OCI-LY7 (cell line): ENCODE data around the gene LMTK3. TPM values are rescaled to one million over a fixed set of nuclear protein-coding genes. Genes with fewer than 3 reads are reported as not detected.

Source experiments
- BruUV-seq: library from RNA; stranded (reverse); fragments of 400-500 nt; replicated peaks from 2 replicates; lab custom pipeline; 2021; lab: Mats Ljungman, UMichigan
- CTCF ChIA-PET: fragments of 300-600 bp; sonication (Branson Sonifier 250); formaldehyde crosslinking; loops from one replicate; lab custom pipeline; 2022; ENCODE audit warnings: antibody characterized with exemption; ENCODE audit not compliant: unreplicated experiment; lab: Charles Lee
- POLR2A ChIA-PET: fragments of 300-600 bp; sonication (Branson Sonifier 250); formaldehyde crosslinking; loops from one replicate; lab custom pipeline; 2022; ENCODE audit warnings: antibody characterized with exemption; lab: Charles Lee
- DNase-seq: peaks from one replicate; pipeline ENCODE4 v3.0.0-alpha.2; 2015; ENCODE audit warnings: low spot score
- H2AFZ ChIP-seq: fragments of 200-600 bp; sonication (generic), shearing (Covaris generic); 2 replicates; pipeline ENCODE4 v1.6.1; 2014; ENCODE audit warnings: mild to moderate bottlenecking, antibody characterized with exemption, low read length, moderate library complexity
- H3K27ac ChIP-seq: fragments of 200-600 bp; sonication (generic); 2 replicates; pipeline ENCODE4 v1.5.1; 2014; ENCODE audit warnings: mixed run types, low read depth, mild to moderate bottlenecking, moderate library complexity, low read length, inconsistent platforms; ENCODE audit not compliant: poor library complexity, severe bottlenecking
- H3K36me3 ChIP-seq: fragments of 200-600 bp; sonication (generic); 2 replicates; pipeline ENCODE4 v1.6.1; 2014; ENCODE audit warnings: mild to moderate bottlenecking, antibody characterized with exemption, low read length, moderate library complexity, mixed read lengths; ENCODE audit not compliant: insufficient read depth
- H3K4me1 ChIP-seq: fragments of 200-600 bp; sonication (generic); 2 replicates; pipeline ENCODE4 v1.5.1; 2014; ENCODE audit warnings: mild to moderate bottlenecking, low read length; ENCODE audit not compliant: insufficient read depth, poor library complexity, severe bottlenecking
- H3K4me2 ChIP-seq: fragments of 200-600 bp; sonication (generic); 2 replicates; pipeline ENCODE4 v1.6.1; 2014; ENCODE audit warnings: mild to moderate bottlenecking, low read length
- H3K4me3 ChIP-seq: fragments of 200-600 bp; sonication (generic); 2 replicates; pipeline ENCODE4 v1.5.1; 2014; ENCODE audit warnings: mild to moderate bottlenecking, low read depth, low read length; ENCODE audit not compliant: poor library complexity, severe bottlenecking
- H3K79me2 ChIP-seq: fragments of 200-600 bp; sonication (generic); 2 replicates; pipeline ENCODE4 v1.6.1; 2016; ENCODE audit warnings: low read depth, mild to moderate bottlenecking, low read length, moderate library complexity, mixed read lengths; ENCODE audit not compliant: insufficient read depth
- H3K9me2 ChIP-seq: fragments of 200-600 bp; sonication (generic); 2 replicates; pipeline ENCODE4 v1.6.1; 2016; ENCODE audit warnings: mild to moderate bottlenecking, low read length, mixed read lengths; ENCODE audit not compliant: insufficient read depth
- H3K9me3 ChIP-seq: fragments of 200-600 bp; sonication (generic); 2 replicates; pipeline ENCODE4 v1.6.1; 2014; ENCODE audit warnings: mild to moderate bottlenecking, mixed run types, low read length, mixed read lengths
- H4K20me1 ChIP-seq: fragments of 200-600 bp; sonication (generic); 2 replicates; pipeline ENCODE4 v1.6.1; 2014; ENCODE audit warnings: mild to moderate bottlenecking, antibody characterized with exemption, low read length, moderate library complexity, mixed read lengths; ENCODE audit not compliant: insufficient read depth
- CTCF ChIP-seq: fragments of 200-600 bp; sonication (generic); conservative IDR thresholded peaks from 2 replicates; pipeline ENCODE4 v1.5.1; 2014; ENCODE audit warnings: mild to moderate bottlenecking, antibody characterized with exemption, low read length, moderate library complexity, mixed read lengths
- EZH2phosphoT487 ChIP-seq: fragments of 200-600 bp; sonication (generic); IDR thresholded peaks from 2 replicates; pipeline ENCODE4 v1.6.1; 2018; ENCODE audit warnings: low read depth, borderline replicate concordance, mild to moderate bottlenecking, mixed run types, antibody characterized with exemption, low read length, moderate library complexity, mixed read lengths
- intact Hi-C: fragments of 100-400 bp; cut with micrococcal nuclease; formaldehyde crosslinking; loops from one replicate; pipeline ENCODE4 v1.10.0; 2022; ENCODE audit not compliant: unreplicated experiment
- total RNA-seq, 2 experiments: library from RNA; depleted of rRNA in 1 of 2; stranded (reverse); fragments of >200 nt in 1 of 2; shearing (Covaris generic) in 1 of 2; gene quantifications; 2 replicates each; pipeline ENCODE4 v1.2.3, GENCODE V29; 2014 to 2022

LMTK3 gene
- total RNA-seq, 2 experiments from 2014 or later: 1.3 to 9.7 TPM

GRCh38 chr19:48496959-48497727 is 14.5 kb downstream of the LMTK3 start:
- CTCF ChIA-PET: no interaction called here
- Histone ChIP-seq H4K20me1 (no peaks in the 10 kb centered on the region), H3K4me1 (peaks cover 20% of the 10 kb centered on the region), H3K4me2 (no peak overlapping the region), H3K79me2 (no peaks in the 10 kb centered on the region), H3K9me2 (no peaks in the 10 kb centered on the region), H3K27ac (no peak overlapping the region), H3K4me3 (no peak overlapping the region), H3K9me3 (no peaks in the 10 kb centered on the region), H2AFZ (no peak overlapping the region), H3K36me3 (no peaks in the 10 kb centered on the region)
- no TSS peak for BruUV-seq
- POLR2A ChIA-PET: no interaction called here
- intact Hi-C loops: no loop called here
- TF ChIP-seq EZH2phosphoT487: no peak
- no peak for TF ChIP-seq CTCF
- no peak for DNase-seq

GRCh38 chr19:48495396-48495795 is 16.2 kb downstream of the LMTK3 start:
- TF ChIP-seq CTCF (no peak), EZH2phosphoT487 (no peak)
- H3K36me3 ChIP-seq: no peaks in the 10 kb centered on the region
- no peak overlapping the region for H3K27ac ChIP-seq
- no peaks in the 10 kb centered on the region for H3K9me3 ChIP-seq
- ChIA-PET POLR2A (no interaction called here), CTCF (no interaction called here)
- H3K4me2 ChIP-seq: no peak overlapping the region
- H3K4me3 ChIP-seq: no peak overlapping the region
- no peaks in the 10 kb centered on the region for H3K79me2 ChIP-seq
- peaks cover 24% of the 10 kb centered on the region for H3K4me1 ChIP-seq
- intact Hi-C loops: no loop called here
- H2AFZ ChIP-seq: no peak overlapping the region
- no peak for DNase-seq
- H4K20me1 ChIP-seq: no peaks in the 10 kb centered on the region
- no peaks in the 10 kb centered on the region for H3K9me2 ChIP-seq
- no TSS peak for BruUV-seq
